ENCODE results near the gene RRAS2. TPM values are rescaled to one million over a fixed set of nuclear protein-coding genes. Genes with fewer than 3 reads are reported as not detected.
"Not testable (repeated sequence)": the region's sequence is repeated elsewhere in the genome, so short reads cannot be mapped to it uniquely, and the experiment has no call there.

The RRAS2 gene
- polyA plus RNA-seq, 3 donors = 0.19 to 0.31 TPM; not detected in 1

GRCh38 chr11:14356342-14356741 is 2.6 kb downstream of the RRAS2 start:
- Mint-ChIP-seq H3K27me3 (ENCODE audit: low read depth in 3 of 3) (peaks cover 50 to 60% (median 54%) of the 10 kb centered on the region in 3 donors), H3K9me3 (peaks cover 0 to 8% (median 2%) of the 10 kb centered on the region in 7 donors), H3K4me3 (no peak overlapping the region), H3K4me1 (peaks cover 8% of the 10 kb centered on the region), H3K27ac (no peak overlapping the region), H3K36me3 (no peaks in the 10 kb centered on the region)
- 100% methylated on average over 2 of the region's 2 CpGs for WGBS (ENCODE audit: insufficient coverage)
- Histone ChIP-seq H3K4me2 (replicated peaks; ENCODE audit: extremely low read depth, low read length, poor library complexity, severe bottlenecking) (no peak overlapping the region), H3K27ac (ENCODE audit: low read depth in 1 of 2, low read length in 2 of 2) (no peak overlapping the region), H3K79me2 (ENCODE audit: insufficient read depth, low read length) (no peaks in the 10 kb centered on the region), H3K4me1 (ENCODE audit: control insufficient read depth in 1 of 2, insufficient read depth in 2 of 2, low read length in 2 of 2) (peaks cover 5 to 13% of the 10 kb centered on the region in 2 donors), H4K20me1 (ENCODE audit: insufficient read depth, low read length) (no peaks in the 10 kb centered on the region), H3K4me3 (replicated peaks in 1 of 3; ENCODE audit: low read depth in 2 of 3, low read length in 3 of 3) (no peak overlapping the region), H3K9me3 (replicated peaks in 1 of 2; ENCODE audit: control insufficient read depth in 1 of 2, insufficient read depth in 1 of 2, low read length in 2 of 2) (peaks cover 0 to 10% of the 10 kb centered on the region in 2 donors), H2AFZ (ENCODE audit: insufficient read depth, low read depth, low read length, poor library complexity, severe bottlenecking) (no peak overlapping the region), H3K36me3 (replicated peaks in 1 of 2; ENCODE audit: control insufficient read depth in 1 of 2, insufficient read depth in 2 of 2, low read length in 2 of 2) (no peaks in the 10 kb centered on the region), H3K27me3 (ENCODE audit: control insufficient read depth in 2 of 2, insufficient read depth in 2 of 2, low read length in 2 of 2) (peaks cover 38 to 46% of the 10 kb centered on the region in 2 donors), H3K9ac (ENCODE audit: insufficient read depth, low read length, poor library complexity, severe bottlenecking) (no peak overlapping the region)
- intact Hi-C loops (cut with micrococcal nuclease) = no loop called here
- TF ChIP-seq, protein P1, sequence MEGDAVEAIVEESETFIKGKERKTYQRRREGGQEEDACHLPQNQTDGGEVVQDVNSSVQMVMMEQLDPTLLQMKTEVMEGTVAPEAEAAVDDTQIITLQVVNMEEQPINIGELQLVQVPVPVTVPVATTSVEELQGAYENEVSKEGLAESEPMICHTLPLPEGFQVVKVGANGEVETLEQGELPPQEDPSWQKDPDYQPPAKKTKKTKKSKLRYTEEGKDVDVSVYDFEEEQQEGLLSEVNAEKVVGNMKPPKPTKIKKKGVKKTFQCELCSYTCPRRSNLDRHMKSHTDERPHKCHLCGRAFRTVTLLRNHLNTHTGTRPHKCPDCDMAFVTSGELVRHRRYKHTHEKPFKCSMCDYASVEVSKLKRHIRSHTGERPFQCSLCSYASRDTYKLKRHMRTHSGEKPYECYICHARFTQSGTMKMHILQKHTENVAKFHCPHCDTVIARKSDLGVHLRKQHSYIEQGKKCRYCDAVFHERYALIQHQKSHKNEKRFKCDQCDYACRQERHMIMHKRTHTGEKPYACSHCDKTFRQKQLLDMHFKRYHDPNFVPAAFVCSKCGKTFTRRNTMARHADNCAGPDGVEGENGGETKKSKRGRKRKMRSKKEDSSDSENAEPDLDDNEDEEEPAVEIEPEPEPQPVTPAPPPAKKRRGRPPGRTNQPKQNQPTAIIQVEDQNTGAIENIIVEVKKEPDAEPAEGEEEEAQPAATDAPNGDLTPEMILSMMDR (IDR thresholded peaks at IDR 0.05) = no peak
- DNase-seq = no peak

GRCh38 chr11:14354604-14355003 is 4.4 kb downstream of the RRAS2 start:
- H3K36me3 ChIP-seq (replicated peaks in 1 of 2; ENCODE audit: control insufficient read depth in 1 of 2, insufficient read depth in 2 of 2, low read length in 2 of 2); H3K4me2 ChIP-seq (replicated peaks; ENCODE audit: extremely low read depth, low read length, poor library complexity, severe bottlenecking); H4K20me1 ChIP-seq (ENCODE audit: insufficient read depth, low read length); H3K27ac Mint-ChIP-seq; H3K36me3 Mint-ChIP-seq; H3K4me1 Mint-ChIP-seq; H3K9me3 Mint-ChIP-seq; H3K9ac ChIP-seq (ENCODE audit: insufficient read depth, low read length, poor library complexity, severe bottlenecking); intact Hi-C loops (cut with micrococcal nuclease); H3K79me2 ChIP-seq (ENCODE audit: insufficient read depth, low read length); H3K27ac ChIP-seq (ENCODE audit: low read depth in 1 of 2, low read length in 2 of 2); H2AFZ ChIP-seq (ENCODE audit: insufficient read depth, low read depth, low read length, poor library complexity, severe bottlenecking); H3K4me3 Mint-ChIP-seq; DNase-seq; H3K9me3 ChIP-seq (replicated peaks in 1 of 2; ENCODE audit: control insufficient read depth in 1 of 2, insufficient read depth in 1 of 2, low read length in 2 of 2); H3K4me3 ChIP-seq (replicated peaks in 1 of 3; ENCODE audit: low read depth in 2 of 3, low read length in 3 of 3): not testable (repeated sequence)
- Histone ChIP-seq H3K4me1 (ENCODE audit: control insufficient read depth in 1 of 2, insufficient read depth in 2 of 2, low read length in 2 of 2) (peaks cover 5 to 13% of the 10 kb centered on the region in 2 donors), H3K27me3 (ENCODE audit: control insufficient read depth in 2 of 2, insufficient read depth in 2 of 2, low read length in 2 of 2) (peaks cover 31 to 36% of the 10 kb centered on the region in 2 donors)
- no CpG with 5 or more reads among the region's 7 CpGs for WGBS (ENCODE audit: insufficient coverage)
- H3K27me3 Mint-ChIP-seq (ENCODE audit: low read depth in 3 of 3) = peaks cover 36 to 43% (median 39%) of the 10 kb centered on the region in 3 donors

Measured in CD14-positive monocyte (primary cell).